Esophagus squamous epithelium (tissue), 5 donors: ENCODE results near the gene CPLANE2. TPM values are rescaled to one million over a fixed set of nuclear protein-coding genes. Genes with fewer than 3 reads are reported as not detected.

Experiments used
- DNase-seq: peaks from one replicate; lab custom pipeline; 2025; lab: John Stamatoyannopoulos, UW
- H3K27ac ChIP-seq, 4 donors: fragments of 200-600 bp; sonication (generic); one replicate each; pipeline ENCODE4 v1.5.1; 2016 to 2019; ENCODE audit warnings: mild to moderate bottlenecking in 1 of 4
- H3K27me3 ChIP-seq, 4 donors: fragments of 200-600 bp; sonication (generic); 1 replicate in 3 of 4; 2 replicates in 1 of 4; pipeline versions ENCODE4 v1.5.1 to v1.6.0; 2017 to 2021; ENCODE audit warnings: antibody characterized with exemption in 1 of 4
- H3K36me3 ChIP-seq, 3 donors: fragments of 200-600 bp; sonication (generic); one replicate each; pipeline ENCODE4 v1.5.1; 2016 to 2019
- H3K4me1 ChIP-seq, 3 donors: fragments of 200-600 bp; sonication (generic); one replicate each; pipeline ENCODE4 v1.5.1; 2017 to 2019
- H3K4me3 ChIP-seq, 4 donors: fragments of 200-600 bp; sonication (generic); 1 replicate in 3 of 4; 2 replicates in 1 of 4; pipeline ENCODE4 v1.5.1; 2016 to 2019; ENCODE audit warnings: mild to moderate bottlenecking in 2 of 4, moderate library complexity in 1 of 4
- H3K9me3 ChIP-seq, 3 donors: fragments of 200-600 bp; sonication (generic); one replicate each; pipeline ENCODE4 v1.5.1; 2016 to 2019
- CTCF ChIP-seq, 6 experiments: fragments of 450-650 bp in 4 of 6; fragments of 200-600 bp in 2 of 6; sonication (generic) in 2 of 6; IDR thresholded peaks; one replicate each; pipeline ENCODE4 v1.5.1; 2016 to 2019; ENCODE audit warnings: antibody characterized with exemption in 6 of 6, mild to moderate bottlenecking in 4 of 6, moderate library complexity in 4 of 6
- POLR2A ChIP-seq, 4 donors: fragments of 450-650 bp; IDR thresholded peaks; one replicate each; pipeline ENCODE4 v1.6.1; 2017; ENCODE audit warnings: antibody characterized with exemption in 4 of 4, mild to moderate bottlenecking in 4 of 4, moderate library complexity in 3 of 4
- WGBS, 2 donors: methylation state at CpG; one replicate each; pipeline ENCODE4 v1.1.5; 2018; 5-methylcytosine and 5-hydroxymethylcytosine counted together
- intact Hi-C: fragments of 100-400 bp; cut with DNase I; formaldehyde crosslinking; loops from one replicate; pipeline ENCODE4 v1.15.0; 2022
- total RNA-seq, 4 donors: library from RNA; depleted of rRNA; stranded (reverse); fragments of >200 nt; gene quantifications; one replicate each; pipeline ENCODE4 v1.1.0, GENCODE V29; 2016
- donor health status: DM: yes; HTN: yes; CAD: no.

The CPLANE2 gene
- total RNA-seq, 4 donors from 2014 or later, result 3.6 to 5.6 (median 3.9) TPM

DNA sequence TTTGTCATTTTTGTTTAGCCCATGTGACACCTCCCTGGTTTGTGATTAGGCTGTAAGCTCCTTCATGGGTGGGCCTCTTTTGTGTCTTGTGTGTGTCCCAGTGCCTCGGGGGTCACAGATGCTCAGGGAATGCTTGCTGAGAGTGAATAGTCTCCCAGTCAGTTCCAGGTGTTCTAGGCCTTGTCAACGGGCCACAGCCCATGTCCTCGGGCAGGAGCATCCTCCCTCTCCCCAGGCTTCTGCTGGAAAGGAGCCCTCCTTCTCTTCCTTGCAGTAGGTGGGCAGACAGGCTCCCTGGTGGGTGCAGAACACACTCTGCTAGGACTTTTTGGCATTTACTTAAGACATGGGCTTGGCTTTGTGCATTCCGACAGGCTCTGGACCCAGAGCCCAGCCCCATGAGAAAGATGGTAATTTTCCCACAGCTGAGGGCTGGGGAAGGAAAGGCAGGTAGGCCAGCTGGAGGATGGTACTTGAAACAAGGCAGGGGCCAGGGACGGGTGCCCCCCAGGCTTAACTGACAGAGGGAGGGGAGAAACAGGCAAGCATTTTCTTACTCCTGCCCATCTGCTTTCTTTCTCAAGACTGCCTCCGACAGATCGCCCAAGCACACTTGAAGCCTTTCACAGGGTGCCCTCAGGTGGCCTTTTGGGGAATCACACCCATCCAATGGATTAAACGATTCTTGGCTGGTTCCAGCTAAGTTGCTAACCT is 7.1 kb upstream of the CPLANE2 start:
- peak; percentile 82 to 95 (median 90) for TF ChIP-seq CTCF (IDR thresholded peaks at IDR 0.05)
- TF ChIP-seq POLR2A (IDR thresholded peaks at IDR 0.05), result no peak
- Histone ChIP-seq H3K36me3 (peaks cover 0 to 22% (median 5%) of the 10 kb centered on the region in 3 donors), H3K27me3 (no peaks in the 10 kb centered on the region), H3K9me3 (no peaks in the 10 kb centered on the region), H3K4me1 (peaks cover 25 to 69% (median 35%) of the 10 kb centered on the region in 3 donors), H3K27ac (peak overlapping the region; percentile 30 to 67 (median 38)), H3K4me3 (peak overlapping the region in 1 of 4 donors; percentile 16)
- intact Hi-C loops, result loop anchor here (5.0 to 10.0 kb wide), 2 partner anchors 37 to 169 kb away; partner anchors contain the start of gene FAM131C
- no peak for DNase-seq
- 19 to 24% methylated on average over 5 to 8 of the region's 8 CpGs for WGBS, 2 donors

GRCh38 chr1:16243215-16243610 is 6.2 kb upstream of the CPLANE2 start:
- 67 to 72% methylated on average over 2 to 6 of the region's 8 CpGs for WGBS, 2 donors
- H3K27ac ChIP-seq, result no peak overlapping the region
- no peak overlapping the region for H3K4me3 ChIP-seq
- H3K36me3 ChIP-seq, result peaks cover 0 to 22% (median 5%) of the 10 kb centered on the region in 3 donors
- no peaks in the 10 kb centered on the region for H3K9me3 ChIP-seq
- intact Hi-C loops, result loop anchor here (5.0 to 10.0 kb wide), 2 partner anchors 36 to 168 kb away; partner anchors contain the start of gene FAM131C
- H3K27me3 ChIP-seq, result no peaks in the 10 kb centered on the region
- DNase-seq, result no peak
- peaks cover 16 to 69% (median 26%) of the 10 kb centered on the region in 3 donors for H3K4me1 ChIP-seq
- no peak for TF ChIP-seq POLR2A (IDR thresholded peaks at IDR 0.05)
- TF ChIP-seq CTCF (IDR thresholded peaks at IDR 0.05), result no peak

- TF ChIP-seq CTCF (IDR thresholded peaks at IDR 0.05) (no peak), POLR2A (IDR thresholded peaks at IDR 0.05) (no peak)
- Histone ChIP-seq H3K36me3 (peaks cover 0 to 22% (median 5%) of the 10 kb centered on the region in 3 donors), H3K4me3 (no peak overlapping the region), H3K4me1 (peaks cover 14 to 69% (median 25%) of the 10 kb centered on the region in 3 donors), H3K9me3 (no peaks in the 10 kb centered on the region), H3K27me3 (no peaks in the 10 kb centered on the region), H3K27ac (no peak overlapping the region)
- DNase-seq, result no peak
- intact Hi-C loops, result loop anchor here (5.0 to 10.0 kb wide), 2 partner anchors 35 to 168 kb away; partner anchors contain the start of gene FAM131C
- WGBS, 2 donors, result 76 to 84% methylated on average over 13 to 16 of the region's 17 CpGs
Observed at GRCh38 chr1:16242556-16243214, 5.7 kb upstream of the CPLANE2 start.

DNA sequence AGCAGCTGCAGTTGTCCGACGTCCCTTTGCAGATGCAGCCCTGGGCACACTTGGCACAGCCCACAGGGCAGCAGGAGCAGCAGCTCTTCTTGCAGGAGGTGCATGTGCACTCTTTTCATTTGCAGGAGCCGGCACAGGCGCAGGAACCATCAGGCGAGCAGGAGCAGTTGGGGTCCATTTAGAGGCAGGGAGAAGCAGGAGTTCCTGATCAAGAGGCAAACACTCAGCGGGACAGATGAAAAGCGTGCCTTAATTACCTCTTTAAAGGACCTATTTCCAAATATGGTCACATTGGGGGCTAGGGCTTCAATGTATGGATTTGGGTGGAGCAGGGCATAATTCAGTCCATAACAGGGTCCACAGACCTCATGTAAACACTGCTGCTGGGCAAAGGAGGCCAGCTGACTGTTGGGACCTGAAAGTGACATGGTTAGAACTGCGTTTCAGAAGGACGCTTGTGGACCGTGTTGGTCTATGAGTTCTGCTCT is 4.3 kb upstream of the CPLANE2 start:
- no peak for DNase-seq
- TF ChIP-seq CTCF (IDR thresholded peaks at IDR 0.05) (no peak), POLR2A (IDR thresholded peaks at IDR 0.05) (no peak)
- H3K36me3 ChIP-seq, result peaks cover 0 to 11% (median 0%) of the 10 kb centered on the region in 3 donors
- intact Hi-C loops, result loop anchor here (5.0 to 10.0 kb wide), 2 partner anchors 34 to 166 kb away; partner anchors contain the start of gene FAM131C
- H3K27ac ChIP-seq, result no peak overlapping the region
- WGBS, 2 donors, result 58 to 64% methylated on average over 7 to 10 of the region's 10 CpGs
- no peaks in the 10 kb centered on the region for H3K9me3 ChIP-seq
- no peak overlapping the region for H3K4me3 ChIP-seq
- no peaks in the 10 kb centered on the region for H3K27me3 ChIP-seq
- H3K4me1 ChIP-seq, result peaks cover 18 to 69% (median 24%) of the 10 kb centered on the region in 3 donors
